Lower leg skin (tissue), 3 donors: ENCODE measurements around the gene COL9A3.

ENCODE experiments used
- POLR2A ChIP-seq, 2 donors: fragments of 450-650 bp; IDR thresholded peaks; one replicate each; pipeline ENCODE4 v1.6.1; 2016 to 2017; ENCODE audit warnings: antibody characterized with exemption in 2 of 2, mild to moderate bottlenecking in 1 of 2, moderate library complexity in 1 of 2
- TF ChIP-seq, protein P1 (sequence below), 3 donors: fragments of 450-650 bp; IDR thresholded peaks; one replicate each; pipeline ENCODE4 v1.5.1; 2016; ENCODE audit warnings: antibody characterized with exemption in 3 of 3, mild to moderate bottlenecking in 3 of 3, moderate library complexity in 2 of 3

DNA sequence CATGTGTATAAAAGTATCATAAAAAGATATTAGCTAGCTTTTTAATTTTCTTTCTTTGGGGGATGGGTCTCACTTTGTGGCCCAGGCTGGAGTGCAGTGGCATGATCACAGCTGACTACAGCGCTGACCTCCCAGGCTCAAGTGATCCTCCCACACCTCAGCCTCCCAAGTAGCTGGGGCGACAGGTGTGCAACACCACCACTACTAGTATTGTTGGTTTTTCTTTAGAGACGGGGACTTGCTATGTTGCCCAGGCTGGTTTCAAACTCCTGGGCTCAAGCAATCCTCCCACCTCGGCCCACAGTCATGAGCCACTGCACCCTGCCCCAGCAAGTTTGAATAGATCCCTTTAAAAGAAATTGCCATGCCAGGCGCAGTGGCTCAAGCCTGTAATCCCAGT, 38.3 kb downstream of the COL9A3 start:
- TF ChIP-seq, protein P1, sequence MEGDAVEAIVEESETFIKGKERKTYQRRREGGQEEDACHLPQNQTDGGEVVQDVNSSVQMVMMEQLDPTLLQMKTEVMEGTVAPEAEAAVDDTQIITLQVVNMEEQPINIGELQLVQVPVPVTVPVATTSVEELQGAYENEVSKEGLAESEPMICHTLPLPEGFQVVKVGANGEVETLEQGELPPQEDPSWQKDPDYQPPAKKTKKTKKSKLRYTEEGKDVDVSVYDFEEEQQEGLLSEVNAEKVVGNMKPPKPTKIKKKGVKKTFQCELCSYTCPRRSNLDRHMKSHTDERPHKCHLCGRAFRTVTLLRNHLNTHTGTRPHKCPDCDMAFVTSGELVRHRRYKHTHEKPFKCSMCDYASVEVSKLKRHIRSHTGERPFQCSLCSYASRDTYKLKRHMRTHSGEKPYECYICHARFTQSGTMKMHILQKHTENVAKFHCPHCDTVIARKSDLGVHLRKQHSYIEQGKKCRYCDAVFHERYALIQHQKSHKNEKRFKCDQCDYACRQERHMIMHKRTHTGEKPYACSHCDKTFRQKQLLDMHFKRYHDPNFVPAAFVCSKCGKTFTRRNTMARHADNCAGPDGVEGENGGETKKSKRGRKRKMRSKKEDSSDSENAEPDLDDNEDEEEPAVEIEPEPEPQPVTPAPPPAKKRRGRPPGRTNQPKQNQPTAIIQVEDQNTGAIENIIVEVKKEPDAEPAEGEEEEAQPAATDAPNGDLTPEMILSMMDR (IDR thresholded peaks at IDR 0.05): no peak
- no peak for TF ChIP-seq POLR2A (IDR thresholded peaks at IDR 0.05)
